Middle frontal gyrus (tissue), 1 donor: ENCODE data around the gene ECT2.
"Not testable (repeated sequence)": the region's sequence is repeated elsewhere in the genome, so short reads cannot be mapped to it uniquely, and the experiment has no call there.

Source experiments
- DNase-seq: peaks from one replicate; pipeline ENCODE4 v3.0.0-alpha.2; 2015; ENCODE audit warnings: low spot score; ENCODE audit errors: extremely low spot score

Gene ECT2

GRCh38 chr3:172804323-172804722 is 53.8 kb downstream of the ECT2 start:
- no peak for DNase-seq

DNA sequence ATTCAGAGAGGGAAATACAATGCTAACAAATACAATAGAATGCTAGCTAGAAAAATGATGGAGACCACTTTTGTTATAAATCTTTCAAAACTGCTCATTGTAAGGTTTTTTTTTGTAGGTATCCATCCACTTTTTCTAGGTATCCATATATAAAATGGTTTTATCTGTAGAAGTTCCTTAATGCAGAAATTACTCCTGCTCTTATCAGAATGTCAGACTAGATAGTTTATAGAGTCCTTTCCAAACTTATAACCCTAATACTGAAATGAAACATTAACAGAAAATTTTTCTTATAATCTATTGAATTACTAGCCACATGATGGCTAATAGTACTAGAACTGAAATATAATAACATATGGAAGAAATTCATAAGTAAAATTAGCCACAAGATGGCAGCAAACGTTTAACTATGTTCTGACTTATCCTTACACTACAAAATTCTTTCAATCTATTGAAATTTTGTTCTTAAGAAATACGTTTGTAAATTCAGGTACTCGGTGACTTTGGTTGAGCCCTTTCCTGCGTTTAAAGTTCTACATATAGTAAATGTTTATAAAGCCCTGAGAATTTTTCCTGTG is 58.5 kb downstream of the ECT2 start:
- peak; percentile 16 for DNase-seq

- DNase-seq: no peak
Measured at GRCh38 chr3:172811099-172811498, 60.6 kb downstream of the ECT2 start.

DNA sequence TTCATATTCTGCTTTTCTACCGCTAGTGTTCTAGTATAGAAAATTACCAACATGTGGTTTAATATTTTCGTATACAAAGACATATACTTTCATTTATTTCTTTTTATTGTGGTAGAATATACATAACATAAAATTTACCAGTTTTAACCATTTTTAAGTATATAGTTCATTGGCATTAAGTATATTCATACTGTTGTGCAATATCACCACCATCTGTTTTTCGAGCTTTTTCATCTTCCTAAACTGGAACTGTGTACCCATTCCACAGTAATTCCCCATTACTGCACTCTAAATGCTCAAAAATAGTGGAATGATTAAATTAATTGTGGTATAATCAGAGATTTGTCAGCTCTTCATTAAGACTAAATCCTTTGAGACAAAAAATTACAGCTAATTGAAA is 62.9 kb downstream of the ECT2 start:
- no peak for DNase-seq

DNA sequence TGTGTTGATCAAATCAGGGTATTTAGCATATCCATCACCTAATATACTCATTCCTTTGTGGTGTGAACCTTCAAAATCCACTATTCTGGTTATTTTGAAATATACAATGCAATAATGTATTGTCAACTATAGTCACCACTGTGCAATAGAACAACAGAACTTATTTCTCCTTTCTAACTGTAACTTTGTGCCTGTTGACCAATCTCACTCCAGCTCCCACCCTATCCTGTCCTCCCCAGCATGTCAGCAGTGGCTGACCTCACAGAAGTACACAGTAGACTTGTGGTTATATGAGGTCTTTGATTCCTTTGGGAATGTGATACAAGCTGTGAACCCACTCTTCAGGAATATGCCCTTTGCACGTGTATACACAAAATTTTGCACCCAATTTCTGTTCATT is 64.2 kb downstream of the ECT2 start:
- no peak for DNase-seq

DNA sequence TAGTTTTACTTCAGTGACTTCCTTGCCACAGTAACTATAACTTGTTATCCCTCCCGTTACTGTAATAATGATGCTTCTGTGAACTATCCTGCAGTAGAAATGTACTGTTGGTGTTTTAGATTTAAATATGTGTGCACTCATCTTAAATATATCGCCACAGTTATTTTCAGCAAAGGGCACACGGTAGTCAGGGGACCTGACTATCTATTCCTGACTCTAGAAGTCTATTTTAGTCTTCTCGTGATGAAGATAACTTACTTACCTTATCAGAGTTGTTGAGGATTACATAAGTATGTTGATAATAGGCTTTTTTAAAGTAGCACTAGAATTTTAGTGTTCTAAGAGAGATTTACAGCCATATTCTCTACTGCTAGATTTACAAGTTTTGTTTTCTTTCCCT is 65.3 kb downstream of the ECT2 start:
- no peak for DNase-seq

DNA sequence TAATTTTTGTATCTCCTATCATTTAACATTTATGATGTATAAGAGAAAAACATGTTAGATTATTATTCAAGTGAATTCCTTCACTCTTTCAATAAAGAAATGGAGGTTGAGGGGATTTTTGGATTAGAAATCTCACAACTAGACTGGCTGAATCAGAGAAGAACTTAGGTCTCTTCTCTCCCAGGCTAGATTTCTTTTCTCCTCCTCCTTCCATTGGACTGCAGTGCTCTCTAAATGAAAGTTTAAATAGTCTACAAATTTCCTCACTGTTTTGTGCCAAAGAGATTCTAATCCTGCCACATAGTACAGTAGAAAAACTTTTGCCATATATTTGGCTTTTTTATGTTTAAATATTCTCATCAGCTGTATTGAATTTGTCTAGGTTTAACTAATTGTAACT is 65.8 kb downstream of the ECT2 start:
- DNase-seq: no peak

DNA sequence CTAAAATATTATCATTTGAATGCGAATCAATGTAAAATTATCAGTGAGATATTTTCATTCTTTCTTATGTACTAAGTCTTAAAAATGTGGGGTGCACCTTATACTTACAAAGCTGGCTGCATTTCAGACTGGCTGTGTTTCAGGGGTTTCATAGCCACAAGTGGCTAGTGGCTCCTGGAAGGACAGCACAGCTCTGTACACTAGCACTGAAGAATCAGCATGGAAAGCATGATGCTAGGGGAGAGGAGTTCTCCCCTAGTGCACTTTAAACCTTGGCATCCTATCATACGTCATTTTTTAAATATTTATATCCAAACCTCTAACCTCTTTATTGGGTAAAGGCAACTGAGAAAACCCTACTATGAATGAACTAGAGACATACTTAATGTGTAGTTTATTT is 66.4 kb downstream of the ECT2 start:
- DNase-seq: no peak

DNA sequence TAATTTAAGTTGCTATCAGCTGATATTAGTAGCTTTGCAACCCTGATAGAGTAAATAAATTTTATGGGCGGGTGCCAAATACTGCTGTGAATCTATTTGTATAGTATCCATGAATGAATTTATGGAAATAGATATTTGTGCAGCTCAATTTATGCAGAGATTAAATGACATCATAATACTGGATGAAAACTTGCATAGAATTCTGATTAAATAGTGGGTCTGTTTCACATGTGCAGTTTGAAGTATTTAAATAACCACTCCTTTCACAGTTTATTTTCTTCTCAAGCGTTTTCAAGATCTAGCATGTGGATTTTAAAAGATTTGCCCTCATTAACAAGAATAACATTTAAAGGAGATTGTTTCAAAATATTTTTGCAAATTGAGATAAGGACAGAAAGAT is 70.0 kb downstream of the ECT2 start:
- DNase-seq: no peak

GRCh38 chr3:172824229-172824628 is 73.7 kb downstream of the ECT2 start:
- DNase-seq: no peak

DNA sequence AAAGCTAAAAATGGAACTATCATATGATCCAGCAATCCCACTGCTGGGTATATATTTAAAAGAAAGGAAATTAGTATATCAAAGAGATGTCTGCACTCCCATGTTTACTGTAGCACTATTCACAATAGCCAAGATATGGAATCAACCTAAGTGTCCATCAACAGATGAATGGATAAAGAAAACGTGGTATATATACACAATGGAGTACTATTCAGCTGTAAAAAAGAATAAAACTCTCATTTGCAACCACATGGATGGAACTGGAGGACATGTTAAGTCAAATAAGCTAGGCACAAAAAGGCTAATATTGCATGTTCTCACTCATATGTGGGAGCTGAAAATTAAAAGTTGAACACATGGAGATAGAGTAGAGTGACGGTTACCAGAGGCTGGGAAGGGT is 76.7 kb downstream of the ECT2 start:
- not testable (repeated sequence) for DNase-seq

GRCh38 chr3:172832983-172833382 is 82.5 kb downstream of the ECT2 start:
- no peak for DNase-seq

DNA sequence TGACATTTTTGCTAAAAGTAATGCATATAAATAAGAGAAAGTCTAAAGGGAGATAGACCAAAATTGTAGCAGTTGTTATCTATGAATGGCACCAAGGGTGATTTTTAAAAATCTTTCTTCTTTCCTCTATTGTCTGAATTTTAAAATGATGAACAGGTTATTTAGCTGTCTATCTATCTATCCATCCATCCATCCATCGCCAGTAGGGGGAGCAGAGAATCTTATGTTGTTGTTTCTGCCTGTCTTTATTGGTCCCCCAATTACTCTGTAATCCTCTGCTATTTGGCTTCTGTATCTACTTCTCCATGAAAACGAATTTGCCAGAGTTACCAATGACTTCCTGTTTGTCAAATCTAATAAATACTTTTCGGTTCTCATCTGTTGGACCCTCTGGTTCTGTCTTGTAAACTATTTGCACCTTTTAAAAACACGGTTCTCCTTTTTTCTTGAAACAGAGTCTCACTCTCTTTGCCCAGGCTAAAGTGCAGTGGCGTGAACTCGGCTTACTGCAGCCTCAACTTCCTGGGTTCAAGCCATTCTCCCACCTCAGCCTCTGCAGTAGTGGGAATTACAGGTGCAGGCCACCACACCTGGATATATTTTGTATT is 86.0 kb downstream of the ECT2 start:
- DNase-seq: no peak

GRCh38 chr3:172839679-172840078 is 89.2 kb downstream of the ECT2 start:
- no peak for DNase-seq

DNA sequence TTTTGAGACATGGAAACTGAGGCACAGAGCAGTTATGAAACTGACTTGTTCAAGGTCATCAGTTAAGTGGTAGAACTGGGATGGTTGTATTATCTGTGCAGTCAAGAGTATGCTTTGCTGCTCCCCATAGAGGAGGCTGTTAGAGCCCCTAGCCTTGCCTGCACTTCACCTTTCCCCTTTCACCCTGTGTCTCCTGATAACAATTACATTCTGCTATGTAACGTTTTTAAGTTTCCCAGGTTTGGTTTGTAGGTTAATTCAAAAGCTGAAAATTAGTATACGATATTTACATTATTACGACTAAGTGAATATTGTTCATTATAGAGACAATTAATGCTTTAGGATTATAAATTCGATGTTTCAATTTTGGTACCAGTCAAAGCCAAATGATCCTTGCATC is 89.9 kb downstream of the ECT2 start:
- DNase-seq: no peak

DNA sequence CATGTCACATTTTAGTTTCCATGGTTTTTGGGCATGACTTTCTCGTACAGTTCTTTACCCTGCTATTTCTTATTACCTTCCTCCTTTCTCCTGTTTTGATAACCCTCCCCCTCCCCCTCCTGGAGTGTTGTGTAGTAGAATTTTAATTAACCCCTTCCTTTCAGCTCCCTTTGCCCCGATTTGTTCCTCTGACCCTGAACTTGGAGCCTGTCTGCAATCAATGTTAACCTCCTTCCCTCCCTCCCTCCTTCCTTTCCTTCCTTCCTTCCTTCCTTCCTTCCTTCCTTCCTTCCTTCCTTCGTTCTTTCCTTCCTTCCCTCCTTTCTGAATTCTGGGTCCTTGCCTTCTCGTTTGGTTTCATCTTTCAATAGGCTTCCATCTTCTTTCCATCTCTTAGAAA is 90.4 kb downstream of the ECT2 start:
- no peak for DNase-seq

GRCh38 chr3:172844428-172844827 is 93.9 kb downstream of the ECT2 start:
- no peak for DNase-seq

DNA sequence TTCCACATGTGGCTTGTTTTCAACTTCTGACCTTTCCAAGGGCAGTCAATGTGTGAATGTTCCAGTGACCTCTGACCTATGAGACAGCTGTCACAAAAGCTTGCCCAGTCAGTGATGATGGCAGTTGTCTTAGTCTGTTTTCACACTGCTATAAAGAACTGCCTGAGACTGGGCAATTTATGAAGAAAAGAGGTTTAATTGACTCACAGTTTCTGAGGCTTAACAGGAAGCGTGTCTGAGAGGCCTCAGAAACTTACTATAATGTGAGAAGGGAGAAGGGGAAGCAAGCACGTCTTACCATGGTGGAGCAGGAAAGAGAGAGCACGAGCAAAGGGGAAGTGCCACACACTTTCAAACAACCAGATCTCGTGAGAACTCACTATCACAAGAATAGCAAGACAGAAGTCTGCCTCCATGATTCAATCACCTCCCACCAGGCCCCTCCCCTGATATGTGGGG is 95.6 kb downstream of the ECT2 start:
- no peak for DNase-seq

GRCh38 chr3:172846706-172847105 is 96.2 kb downstream of the ECT2 start:
- no peak for DNase-seq

DNA sequence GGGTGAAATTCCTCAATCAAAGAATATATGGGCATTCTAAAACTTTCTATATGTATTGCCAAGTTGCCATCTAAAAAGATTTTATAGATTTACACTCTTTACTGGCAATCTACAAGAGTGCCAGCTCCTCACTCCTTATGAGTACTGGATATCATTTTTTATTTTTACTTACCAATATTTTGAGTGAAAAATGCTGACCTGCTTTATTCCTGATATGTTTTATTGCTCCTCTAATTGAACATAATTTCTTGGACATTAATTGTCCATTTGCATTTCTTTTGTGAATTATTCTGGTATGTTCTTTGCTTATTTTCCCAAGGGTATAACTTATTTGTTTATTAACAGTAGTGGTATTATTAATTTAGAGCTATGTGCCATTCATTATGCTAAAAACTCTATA is 96.8 kb downstream of the ECT2 start:
- DNase-seq: no peak

DNA sequence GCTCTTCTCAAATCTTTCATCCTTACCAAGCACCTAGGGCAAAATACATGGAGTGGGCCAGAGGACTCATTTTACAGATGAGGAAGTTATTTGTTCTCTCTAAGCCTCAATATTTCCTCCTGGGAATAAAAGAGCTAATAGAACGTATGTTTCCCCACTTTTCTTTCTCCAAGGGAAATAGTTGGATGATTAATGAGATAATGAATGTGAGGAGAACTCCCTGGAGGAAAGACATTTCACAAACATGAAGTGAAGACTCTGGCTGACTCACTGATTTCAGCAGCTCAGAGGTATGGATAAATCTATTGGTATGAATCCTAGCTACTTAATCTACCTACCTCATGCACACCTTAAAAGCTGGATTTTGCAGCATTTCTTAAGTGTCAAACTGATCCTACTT is 98.4 kb downstream of the ECT2 start:
- DNase-seq: no peak

DNA sequence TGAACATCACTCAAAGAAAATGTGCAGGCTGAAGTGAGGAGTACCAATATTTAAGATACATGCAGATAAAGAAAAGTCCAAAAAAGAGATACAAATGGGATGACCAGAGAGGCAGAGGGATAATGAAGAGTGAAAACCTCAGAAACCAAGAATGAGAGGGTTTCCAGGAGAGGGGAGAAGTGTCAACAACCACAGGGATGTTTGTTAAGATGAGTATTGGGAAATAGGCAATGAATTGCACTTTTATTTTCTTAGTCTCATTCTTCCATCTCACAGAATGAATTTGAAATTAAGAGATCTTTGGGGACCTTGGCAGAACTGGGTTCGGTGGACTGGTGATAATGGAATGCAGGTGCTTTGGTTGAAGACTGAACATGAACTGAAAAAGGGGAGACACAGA is 102.5 kb downstream of the ECT2 start:
- DNase-seq: no peak

GRCh38 chr3:172853921-172854666 is 103.6 kb downstream of the ECT2 start:
- DNase-seq: no peak
